GM12878 (cell line): Measurements from ENCODE around the gene ST7. TPM values are rescaled to one million over a fixed set of nuclear protein-coding genes. Genes with fewer than 3 reads are reported as not detected.

ENCODE experiments used
- ATAC-seq: fragments of 200-7000 bp; cut with Tn5 transposase; 3 replicates; pipeline ENCODE4 v1.9.1; 2020; ENCODE audit warnings: mild to moderate bottlenecking, moderate library complexity
- BruUV-seq: library from RNA; stranded (reverse); fragments of 400-500 nt; replicated peaks from 2 replicates; lab custom pipeline; 2021; lab: Mats Ljungman, UMichigan
- CTCF ChIA-PET: fragments of 300-600 bp; sonication (Branson Sonifier 250); formaldehyde crosslinking; extraction: SDS; loops from one replicate; lab custom pipeline; 2021; ENCODE audit warnings: inconsistent platforms; lab: Yijun Ruan, JAX
- POLR2A ChIA-PET: fragments of 350-600 bp; formaldehyde crosslinking; extraction: SDS; loops from one replicate; lab custom pipeline; 2021; ENCODE audit warnings: inconsistent platforms; lab: Charles Lee
- RAD21 ChIA-PET: fragments of 300-600 bp; sonication (Branson Sonifier 250); formaldehyde crosslinking; loops from one replicate; lab custom pipeline; 2023; ENCODE audit warnings: antibody characterized with exemption; ENCODE audit not compliant: unreplicated experiment; lab: Charles Lee
- SMC1A ChIA-PET: fragments of 300-600 bp; sonication (Branson Sonifier 250); formaldehyde crosslinking; loops from one replicate; lab custom pipeline; 2023; ENCODE audit not compliant: unreplicated experiment, uncharacterized antibody; lab: Charles Lee
- DNase-seq: peaks from one replicate; pipeline ENCODE4 v3.0.0-alpha.2; 2011; ENCODE audit warnings: low read depth, low spot score
- FAIRE-seq: peaks from 3 replicates; lab custom pipeline; 2011; peaks lifted over from hg19 to GRCh38; lab: Jason Lieb, UNC
- H2AFZ ChIP-seq: 2 replicates; pipeline ENCODE4 v1.6.0; 2011; ENCODE audit warnings: low read depth, low read length, control low read depth; ENCODE audit not compliant: control insufficient read depth
- H3K27ac ChIP-seq: 2 replicates; pipeline ENCODE4 v1.5.1; 2011; ENCODE audit warnings: control low read depth; ENCODE audit not compliant: control insufficient read depth, insufficient read depth
- H3K27me3 ChIP-seq, 2 experiments: replicated peaks in 1 of 2; 2 replicates each; pipeline versions ENCODE4 v1.6.0 to v1.6.1; 2011; ENCODE audit warnings: low read length in 1 of 2; ENCODE audit not compliant: control insufficient read depth in 2 of 2, insufficient read depth in 2 of 2
- H3K36me3 ChIP-seq, 2 experiments: 2 replicates each; pipeline ENCODE4 v1.5.1; 2011; ENCODE audit warnings: low read length in 1 of 2; ENCODE audit not compliant: control insufficient read depth in 2 of 2, insufficient read depth in 2 of 2
- H3K4me1 ChIP-seq: 2 replicates; pipeline ENCODE4 v1.6.1; 2011; ENCODE audit warnings: mild to moderate bottlenecking, low read length, moderate library complexity, mixed read lengths; ENCODE audit not compliant: control insufficient read depth, insufficient read depth
- H3K4me2 ChIP-seq: 2 replicates; pipeline ENCODE4 v1.6.0; 2011; ENCODE audit warnings: control low read depth; ENCODE audit not compliant: control insufficient read depth, insufficient read depth
- H3K4me3 ChIP-seq: fragments of 200-600 bp; sonication (generic); 2 replicates; pipeline ENCODE4 v1.5.1; 2016
- H3K79me2 ChIP-seq: 2 replicates; pipeline ENCODE4 v1.6.0; 2011; ENCODE audit warnings: low read length; ENCODE audit not compliant: control insufficient read depth, insufficient read depth
- H3K9ac ChIP-seq: 2 replicates; pipeline ENCODE4 v1.8.0; 2011; ENCODE audit warnings: low read length, control low read depth, mixed read lengths; ENCODE audit not compliant: control insufficient read depth, insufficient read depth
- H3K9me3 ChIP-seq: replicated peaks from 3 replicates; pipeline ENCODE4 v1.5.1; 2011; ENCODE audit warnings: mild to moderate bottlenecking, low read length; ENCODE audit not compliant: control insufficient read depth, insufficient read depth
- H4K20me1 ChIP-seq: 2 replicates; pipeline ENCODE4 v1.6.0; 2011; ENCODE audit not compliant: control insufficient read depth, insufficient read depth
- BACH1 ChIP-seq: fragments of 450-650 bp; IDR thresholded peaks from 2 replicates; pipeline ENCODE4 v1.6.1; 2017; ENCODE audit warnings: mild to moderate bottlenecking, borderline replicate concordance
- GATAD2B ChIP-seq: fragments of 450-650 bp; conservative IDR thresholded peaks from 2 replicates; pipeline ENCODE4 v1.6.1; 2017; ENCODE audit warnings: low read depth, mild to moderate bottlenecking, moderate library complexity
- POU2F2 ChIP-seq: IDR thresholded peaks from 3 replicates; pipeline ENCODE4 v1.6.1; 2011; ENCODE audit warnings: low read depth, mild to moderate bottlenecking, low read length, borderline replicate concordance
- PRDM15 ChIP-seq: fragments of 450-650 bp; formaldehyde crosslinking; IDR thresholded peaks from 2 replicates; pipeline ENCODE4 v1.4.0; 2020; ENCODE audit warnings: mild to moderate bottlenecking, moderate library complexity
- RELA ChIP-seq: fragments of 450-650 bp; IDR thresholded peaks from 2 replicates; pipeline ENCODE4 v1.8.0; 2014; ENCODE audit warnings: borderline replicate concordance; ENCODE audit not compliant: partially characterized antibody
- SMARCA5 ChIP-seq: fragments of 450-650 bp; IDR thresholded peaks from 2 replicates; pipeline ENCODE4 v1.6.1; 2017; ENCODE audit warnings: mild to moderate bottlenecking
- ZNF207 ChIP-seq: fragments of 450-650 bp; IDR thresholded peaks from 2 replicates; pipeline ENCODE4 v1.6.1; 2014; ENCODE audit warnings: antibody characterized with exemption, mild to moderate bottlenecking, borderline replicate concordance
- WGBS: methylation state at CpG from one replicate; pipeline ENCODE4 v1.1.6; 2016; ENCODE audit warnings: low lambda C conversion rate; ENCODE audit not compliant: insufficient replicate concordance, insufficient coverage; ENCODE audit errors: missing lambda C conversion rate; 5-methylcytosine and 5-hydroxymethylcytosine counted together
- in situ Hi-C: fragments of 300-500 bp; cut with MboI; formaldehyde crosslinking; loops from 9 replicates; pipeline ENCODE4 v1.14.3; 2018; ENCODE audit warnings: mixed read lengths
- intact Hi-C: fragments of 100-400 bp; cut with micrococcal nuclease; formaldehyde crosslinking; loops from one replicate; pipeline ENCODE4 v1.14.2; 2022; ENCODE audit not compliant: unreplicated experiment
- polyA plus RNA-seq, 11 experiments: library from polyadenylated mRNA; depleted of rRNA in 4 of 11; unstranded in 6 of 11; stranded (reverse) in 5 of 11; fragments of >200 nt; fragmentation: Nextera tagmentation in 4 of 11; fragmentation: Illumina TruSeq in 1 of 11; extraction: Ambion mirVana in 4 of 11; extraction: Trizol in 1 of 11; gene quantifications; 1 replicate in 1 of 11; 2 replicates in 10 of 11; pipeline versions ENCODE4 v1.2.1 to v1.2.3, GENCODE V29; 2011 to 2016; ENCODE audit warnings: inconsistent platforms in 2 of 11, missing spikeins in 2 of 11, low read depth in 1 of 11
- total RNA-seq, 4 experiments: library from RNA; depleted of rRNA in 3 of 4; stranded (reverse); fragments of >200 nt in 3 of 4; fragmentation: Illumina TruSeq in 1 of 4; extraction: Trizol in 1 of 4; gene quantifications; 2 replicates each; pipeline versions ENCODE4 v1.2.1 to v1.2.3, GENCODE V29; 2013 to 2021

Gene ST7
- total and polyA plus RNA-seq, 10 of the 15 experiments (the other 5 are each of a cell fraction or from before 2014, with no cell fraction given): 27.7 to 76.4 (median 53.6) TPM

- ChIA-PET RAD21 (interaction anchor here (1.0 kb wide), 1 partner anchor 11 kb away, joined by 3 read pairs; no protein-coding TSS in a partner anchor), CTCF (interaction anchor here (1.5 kb wide), 1 partner anchor 14 kb away, joined by 6 read pairs; no protein-coding TSS in a partner anchor), POLR2A (interaction anchor here (1.2 kb wide), 1 partner anchor 13 kb away, joined by 3 read pairs; no protein-coding TSS in a partner anchor), SMC1A (interaction anchor here (1.0 to 1.1 kb wide), 2 partner anchors 74 to 86 kb away, joined by 3 read pairs; no protein-coding TSS in a partner anchor)
- FAIRE-seq (no peak), DNase-seq (no peak), ATAC-seq (no peak)
- BruUV-seq: no TSS peak
- no peak overlapping the region for H3K4me2 ChIP-seq
- H3K27me3 ChIP-seq: no peaks in the 10 kb centered on the region
- intact Hi-C loops: no loop called here
- H2AFZ ChIP-seq: no peak overlapping the region
- H3K9ac ChIP-seq: no peak overlapping the region
- no peaks in the 10 kb centered on the region; a peak in 2 of 4 replicates for H3K36me3 ChIP-seq
- peaks cover 18% of the 10 kb centered on the region; the same call in 2 of the 3 replicates for H3K9me3 ChIP-seq
- H3K79me2 ChIP-seq: peaks cover 45% of the 10 kb centered on the region
- H4K20me1 ChIP-seq: no peaks in the 10 kb centered on the region
- 79% methylated on average over 4 of the region's 4 CpGs for WGBS
- TF ChIP-seq PRDM15: no peak
- TF ChIP-seq BACH1: no peak
- TF ChIP-seq GATAD2B: no peak
- no peak for TF ChIP-seq POU2F2
- TF ChIP-seq RELA: no peak
- no peak for TF ChIP-seq ZNF207
- TF ChIP-seq SMARCA5: no peak
- H3K4me3 ChIP-seq: no peak overlapping the region
- in situ Hi-C loops: no loop called here
- H3K4me1 ChIP-seq: no peaks in the 10 kb centered on the region
- no peak overlapping the region for H3K27ac ChIP-seq
Observed at GRCh38 chr7:117074378-117074777, 121.1 kb downstream of the ST7 start.
